NCI-H748 (cell line): ENCODE measurements around the gene SENP8.

Experiments
- DNase-seq: peaks from one replicate; lab custom pipeline; 2025; ENCODE audit not compliant: unreplicated experiment; lab: John Stamatoyannopoulos, UW

The SENP8 gene

GRCh38 chr15:72174551-72175165, 56.5 kb downstream of the SENP8 start:
- no peak for DNase-seq

GRCh38 chr15:72175186-72176044, 57.2 kb downstream of the SENP8 start:
- no peak for DNase-seq

DNA sequence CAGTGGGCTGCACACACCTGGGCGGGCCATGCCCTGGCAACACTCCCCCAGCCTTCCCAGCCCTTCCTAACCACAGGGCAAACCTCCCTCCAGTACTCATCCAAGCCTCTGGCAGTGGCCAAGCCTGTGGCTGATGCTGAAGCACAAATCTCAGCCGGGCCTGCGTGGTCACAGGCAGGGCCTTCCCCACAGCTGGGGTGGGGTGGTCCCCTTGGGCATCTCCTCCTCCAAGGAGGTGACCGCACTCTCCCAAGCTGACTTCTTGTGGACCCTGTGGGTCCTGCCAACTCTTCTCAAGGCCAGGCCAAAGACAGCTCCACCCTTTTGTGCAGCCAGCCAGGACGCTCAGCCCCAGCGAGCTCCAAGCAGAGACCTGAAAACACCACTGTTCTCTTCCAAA, 58.0 kb downstream of the SENP8 start:
- no peak for DNase-seq

- DNase-seq: no peak
Measured at GRCh38 chr15:72176743-72177142, 58.5 kb downstream of the SENP8 start.

- no peak for DNase-seq
Measured at GRCh38 chr15:72178976-72179585, 60.9 kb downstream of the SENP8 start.

DNA sequence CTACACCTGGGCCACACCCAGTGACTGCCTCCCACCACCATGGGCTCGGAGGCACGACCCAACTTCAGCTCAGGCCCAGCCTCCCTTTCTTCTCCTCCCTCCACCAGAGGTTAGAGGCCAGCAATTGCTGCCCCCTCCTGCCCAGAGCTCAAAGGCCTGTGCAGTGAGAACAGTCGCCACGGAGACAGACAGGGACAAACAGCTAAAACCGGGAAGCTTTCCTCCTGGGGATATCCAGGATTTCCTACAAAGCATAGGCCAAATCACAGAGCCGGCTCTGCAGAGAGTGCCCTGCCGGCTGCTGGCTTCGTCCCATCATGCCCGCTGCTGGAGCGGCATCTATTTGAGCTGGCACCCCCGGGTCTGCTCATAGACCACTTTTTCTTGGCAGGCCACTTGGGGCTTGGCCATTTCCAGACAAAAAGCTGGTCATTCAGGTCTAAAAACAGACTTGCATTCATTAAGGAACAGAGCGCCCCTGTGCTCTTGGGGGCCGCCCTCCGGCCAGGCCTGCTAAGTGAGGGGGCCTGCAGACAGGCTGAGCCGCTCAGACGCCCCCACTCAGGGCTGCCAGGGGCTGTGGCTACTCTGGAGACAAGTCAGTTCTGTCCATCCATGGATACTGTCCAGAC, 61.9 kb downstream of the SENP8 start:
- DNase-seq: peak; percentile 7

- no peak for DNase-seq
Measured at GRCh38 chr15:72180761-72181324, 62.6 kb downstream of the SENP8 start.

DNA sequence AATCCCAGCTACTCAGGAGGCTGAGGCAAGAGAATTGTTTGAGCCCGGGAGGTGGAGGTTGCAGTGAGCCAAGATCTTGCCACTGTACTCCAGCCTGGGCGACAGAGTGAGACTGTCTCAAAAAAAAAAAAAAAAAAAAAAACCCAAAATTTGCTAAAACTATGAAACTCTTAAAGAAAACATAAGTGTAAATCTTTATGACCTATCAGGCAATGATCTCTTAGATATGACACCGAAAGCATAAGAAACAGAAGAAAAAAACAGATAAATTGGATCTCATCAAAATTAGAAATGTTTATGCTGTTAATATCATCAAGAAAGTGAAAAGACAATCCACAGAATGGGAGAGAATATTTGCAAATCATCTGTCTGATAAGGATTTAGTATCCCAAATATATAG, 64.0 kb downstream of the SENP8 start:
- DNase-seq: no peak

- no peak for DNase-seq
Measured at GRCh38 chr15:72182673-72183072, 64.5 kb downstream of the SENP8 start.

- DNase-seq: no peak
Measured at GRCh38 chr15:72183781-72184164, 65.6 kb downstream of the SENP8 start.

- no peak for DNase-seq
Measured at GRCh38 chr15:72184165-72184811, 66.1 kb downstream of the SENP8 start.

- no peak for DNase-seq
Measured at GRCh38 chr15:72189250-72189902, 71.2 kb downstream of the SENP8 start.

DNA sequence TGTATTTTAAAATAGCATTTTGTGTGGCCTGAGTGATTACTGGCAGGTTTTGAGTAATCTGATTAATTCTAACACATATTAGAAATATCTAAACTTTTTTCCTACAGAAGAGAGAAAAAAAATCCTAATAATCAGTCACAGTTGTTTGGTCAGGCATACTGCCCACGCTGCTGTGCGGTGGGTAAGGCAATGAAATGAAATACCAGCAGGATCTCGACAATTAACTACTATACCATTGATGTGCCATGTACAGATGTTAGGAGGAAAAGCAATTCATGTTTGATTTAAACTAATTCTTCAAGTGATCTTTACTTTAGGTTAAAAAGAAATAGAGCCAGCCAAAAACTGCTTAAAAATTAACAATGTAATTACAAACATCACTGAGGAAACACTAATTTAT, 74.2 kb downstream of the SENP8 start:
- DNase-seq: no peak
